ENCODE results near the gene ELP4.
"Not testable (repeated sequence)": the region's sequence is repeated elsewhere in the genome, so short reads cannot be mapped to it uniquely, and the experiment has no call there.

The ELP4 gene

GRCh38 chr11:31657091-31657490 lies 147.5 kb downstream of the ELP4 start:
- no peaks in the 10 kb centered on the region for H3K9me2 ChIP-seq (ENCODE audit: low read depth, low read length)
- TF ChIP-seq CTCF (IDR thresholded peaks at IDR 0.05; ENCODE audit: low read length) (no peak), EZH2 (IDR thresholded peaks at IDR 0.05; ENCODE audit: borderline replicate concordance, low read length) (no peak)
- H3K4me1 ChIP-seq (ENCODE audit: insufficient read depth, low read length, severe bottlenecking): no peaks in the 10 kb centered on the region
- no peak overlapping the region for H3K4me2 ChIP-seq (ENCODE audit: low read length)
- H3K27ac ChIP-seq (ENCODE audit: low read depth, low read length, poor library complexity, severe bottlenecking): no peak overlapping the region
- no peaks in the 10 kb centered on the region for H3F3A ChIP-seq (ENCODE audit: insufficient read depth, low read length)
- H2AFZ ChIP-seq (ENCODE audit: low read length): no peak overlapping the region
- H3K27me3 ChIP-seq (ENCODE audit: insufficient read depth, low read length): no peaks in the 10 kb centered on the region
- no peak overlapping the region for H3K4me3 ChIP-seq (ENCODE audit: low read depth, low read length, poor library complexity, severe bottlenecking)
- H3K36me3 ChIP-seq (ENCODE audit: insufficient read depth, low read length): no peaks in the 10 kb centered on the region
- H4K20me1 ChIP-seq (ENCODE audit: insufficient read depth, low read length): no peaks in the 10 kb centered on the region
- H3K9ac ChIP-seq (ENCODE audit: low read length): no peak overlapping the region
- no peaks in the 10 kb centered on the region for H3K9me3 ChIP-seq (ENCODE audit: low read length)
- no peaks in the 10 kb centered on the region for H3K79me2 ChIP-seq (ENCODE audit: insufficient read depth, low read length)

GRCh38 chr11:31664129-31664528 lies 154.6 kb downstream of the ELP4 start:
- no peak overlapping the region for H3K4me2 ChIP-seq (ENCODE audit: low read length)
- H3K9me2 ChIP-seq (ENCODE audit: low read depth, low read length): no peaks in the 10 kb centered on the region
- no peaks in the 10 kb centered on the region for H3F3A ChIP-seq (ENCODE audit: insufficient read depth, low read length)
- H3K9me3 ChIP-seq (ENCODE audit: low read length): no peaks in the 10 kb centered on the region
- no peak overlapping the region for H3K27ac ChIP-seq (ENCODE audit: low read depth, low read length, poor library complexity, severe bottlenecking)
- H2AFZ ChIP-seq (ENCODE audit: low read length): no peak overlapping the region
- H3K4me1 ChIP-seq (ENCODE audit: insufficient read depth, low read length, severe bottlenecking): no peaks in the 10 kb centered on the region
- H3K9ac ChIP-seq (ENCODE audit: low read length): no peak overlapping the region
- no peaks in the 10 kb centered on the region for H3K36me3 ChIP-seq (ENCODE audit: insufficient read depth, low read length)
- no peaks in the 10 kb centered on the region for H3K27me3 ChIP-seq (ENCODE audit: insufficient read depth, low read length)
- TF ChIP-seq EZH2 (IDR thresholded peaks at IDR 0.05; ENCODE audit: borderline replicate concordance, low read length): no peak
- no peaks in the 10 kb centered on the region for H4K20me1 ChIP-seq (ENCODE audit: insufficient read depth, low read length)
- H3K79me2 ChIP-seq (ENCODE audit: insufficient read depth, low read length): no peaks in the 10 kb centered on the region
- no peak overlapping the region for H3K4me3 ChIP-seq (ENCODE audit: low read depth, low read length, poor library complexity, severe bottlenecking)

GRCh38 chr11:31664954-31665353 lies 155.4 kb downstream of the ELP4 start:
- Histone ChIP-seq H3K9me2 (ENCODE audit: low read depth, low read length) (no peaks in the 10 kb centered on the region), H3K36me3 (ENCODE audit: insufficient read depth, low read length) (no peaks in the 10 kb centered on the region), H3K4me2 (ENCODE audit: low read length) (no peak overlapping the region), H3K27ac (ENCODE audit: low read depth, low read length, poor library complexity, severe bottlenecking) (no peak overlapping the region), H4K20me1 (ENCODE audit: insufficient read depth, low read length) (no peaks in the 10 kb centered on the region), H3K27me3 (ENCODE audit: insufficient read depth, low read length) (no peaks in the 10 kb centered on the region), H3K79me2 (ENCODE audit: insufficient read depth, low read length) (no peaks in the 10 kb centered on the region), H3K4me1 (ENCODE audit: insufficient read depth, low read length, severe bottlenecking) (no peaks in the 10 kb centered on the region), H3K4me3 (ENCODE audit: low read depth, low read length, poor library complexity, severe bottlenecking) (no peak overlapping the region), H3K9ac (ENCODE audit: low read length) (no peak overlapping the region), H3K9me3 (ENCODE audit: low read length) (no peaks in the 10 kb centered on the region), H2AFZ (ENCODE audit: low read length) (no peak overlapping the region), H3F3A (ENCODE audit: insufficient read depth, low read length) (no peaks in the 10 kb centered on the region)
- TF ChIP-seq CTCF (IDR thresholded peaks at IDR 0.05; ENCODE audit: low read length): no peak
- no peak for TF ChIP-seq EZH2 (IDR thresholded peaks at IDR 0.05; ENCODE audit: borderline replicate concordance, low read length)

GRCh38 chr11:31671681-31672080 lies 162.1 kb downstream of the ELP4 start:
- Histone ChIP-seq H3F3A (ENCODE audit: insufficient read depth, low read length) (no peaks in the 10 kb centered on the region), H2AFZ (ENCODE audit: low read length) (no peak overlapping the region), H3K27ac (ENCODE audit: low read depth, low read length, poor library complexity, severe bottlenecking) (no peak overlapping the region), H3K4me2 (ENCODE audit: low read length) (no peak overlapping the region), H4K20me1 (ENCODE audit: insufficient read depth, low read length) (no peaks in the 10 kb centered on the region), H3K27me3 (ENCODE audit: insufficient read depth, low read length) (no peaks in the 10 kb centered on the region), H3K36me3 (ENCODE audit: insufficient read depth, low read length) (no peaks in the 10 kb centered on the region), H3K4me1 (ENCODE audit: insufficient read depth, low read length, severe bottlenecking) (no peaks in the 10 kb centered on the region), H3K9me3 (ENCODE audit: low read length) (no peaks in the 10 kb centered on the region), H3K9ac (ENCODE audit: low read length) (no peak overlapping the region), H3K4me3 (ENCODE audit: low read depth, low read length, poor library complexity, severe bottlenecking) (no peak overlapping the region), H3K9me2 (ENCODE audit: low read depth, low read length) (no peaks in the 10 kb centered on the region), H3K79me2 (ENCODE audit: insufficient read depth, low read length) (no peaks in the 10 kb centered on the region)
- no peak for TF ChIP-seq EZH2 (IDR thresholded peaks at IDR 0.05; ENCODE audit: borderline replicate concordance, low read length)

GRCh38 chr11:31673108-31673507 lies 163.5 kb downstream of the ELP4 start:
- not testable (repeated sequence) for H3K79me2 ChIP-seq (ENCODE audit: insufficient read depth, low read length); H2AFZ ChIP-seq (ENCODE audit: low read length); H4K20me1 ChIP-seq (ENCODE audit: insufficient read depth, low read length)

More at GRCh38 chr11:31673108-31673507, 163.5 kb downstream of the ELP4 start:
- H3K27ac ChIP-seq (ENCODE audit: low read depth, low read length, poor library complexity, severe bottlenecking); H3K9me2 ChIP-seq (ENCODE audit: low read depth, low read length); H3K9me3 ChIP-seq (ENCODE audit: low read length); H3F3A ChIP-seq (ENCODE audit: insufficient read depth, low read length); H3K4me1 ChIP-seq (ENCODE audit: insufficient read depth, low read length, severe bottlenecking); H3K4me3 ChIP-seq (ENCODE audit: low read depth, low read length, poor library complexity, severe bottlenecking); H3K4me2 ChIP-seq (ENCODE audit: low read length); H3K9ac ChIP-seq (ENCODE audit: low read length); H3K36me3 ChIP-seq (ENCODE audit: insufficient read depth, low read length); H3K27me3 ChIP-seq (ENCODE audit: insufficient read depth, low read length): not testable (repeated sequence)
